Stimulated activated CD8-positive, alpha-beta memory T cell treated with anti-CD3 and anti-CD28 coated beads, Interleukin-2, amount 100 ng/mL, for 48 hours (primary cell): ENCODE results near the gene RNF41.

Experiments
- DNase-seq, 2 donors: peaks; one replicate each; pipeline ENCODE4 v3.0.0-alpha.2; 2020; ENCODE audit warnings: low read depth in 2 of 2

The RNF41 gene

DNA sequence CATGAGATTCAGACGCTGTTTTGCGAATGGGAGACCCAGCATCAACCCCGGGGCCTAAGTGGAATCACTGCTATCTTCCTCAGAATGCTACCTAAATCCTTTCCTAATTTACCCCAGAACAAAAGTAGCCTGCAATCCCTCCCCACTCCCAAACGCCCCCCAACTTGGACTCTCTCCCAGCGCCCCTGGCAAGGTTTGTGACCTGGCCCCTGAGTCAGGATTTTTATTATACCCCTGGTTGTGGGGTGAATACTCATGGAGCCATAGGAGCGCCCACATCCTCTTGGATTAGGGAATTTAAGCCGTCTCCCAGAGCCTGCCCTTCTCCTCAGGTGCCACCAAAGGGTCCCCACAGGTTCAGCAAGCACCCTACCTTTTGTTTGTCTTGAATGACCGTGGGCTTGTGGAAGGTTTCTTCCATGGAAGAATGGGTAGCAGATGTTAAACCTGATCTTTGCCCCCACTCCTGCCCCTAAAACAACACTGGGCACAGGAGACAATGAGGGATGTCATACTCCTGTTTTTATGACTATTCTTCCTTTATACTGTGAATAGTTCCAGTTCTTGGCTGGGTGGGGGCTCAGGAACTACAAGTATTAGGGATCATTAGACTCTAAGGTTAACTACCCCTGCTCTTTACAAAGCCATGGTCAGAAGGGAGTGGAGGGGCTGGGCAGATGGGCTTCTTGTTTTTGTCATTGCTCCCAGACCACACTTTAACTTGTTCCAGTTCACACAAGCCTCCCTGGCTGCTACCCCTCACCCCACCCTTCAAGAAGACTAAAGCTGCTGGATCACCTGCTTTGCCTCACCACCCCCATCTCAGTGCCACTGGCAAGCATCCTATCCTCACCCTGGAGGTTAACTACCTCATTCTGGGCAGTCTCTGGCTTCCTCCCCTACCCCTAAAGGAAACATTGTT lies 68.7 kb downstream of the RNF41 start:
- no peak for DNase-seq
